Small intestine (tissue), 7 donors: Measurements from ENCODE around the gene GJC1. TPM values are rescaled to one million over a fixed set of nuclear protein-coding genes. Genes with fewer than 3 reads are reported as not detected.
"Not testable (repeated sequence)": the region's sequence is repeated elsewhere in the genome, so short reads cannot be mapped to it uniquely, and the experiment has no call there.

ENCODE experiments used
- DNase-seq, 2 donors: peaks; one replicate each; pipeline versions ENCODE4 v3.0.0 to v3.0.0-alpha.2; 2013
- FAIRE-seq: peaks from 2 replicates; lab custom pipeline; 2012; peaks lifted over from hg19 to GRCh38; lab: Jason Lieb, UNC
- H3K27ac ChIP-seq, 3 donors: one replicate each; pipeline ENCODE4 v1.5.1; 2013; ENCODE audit warnings: low read length in 2 of 3, mild to moderate bottlenecking in 2 of 3, control low read depth in 1 of 3, inconsistent platforms in 1 of 3, low read depth in 1 of 3, moderate library complexity in 1 of 3
- H3K27me3 ChIP-seq, 3 donors: one replicate each; pipeline ENCODE4 v1.6.1; 2013; ENCODE audit warnings: low read length in 3 of 3, inconsistent platforms in 1 of 3; ENCODE audit not compliant: control insufficient read depth in 3 of 3, insufficient read depth in 3 of 3
- H3K36me3 ChIP-seq, 3 donors: one replicate each; pipeline ENCODE4 v1.6.1; 2013; ENCODE audit warnings: low read length in 3 of 3, inconsistent platforms in 1 of 3, low read depth in 1 of 3, mild to moderate bottlenecking in 1 of 3, moderate library complexity in 1 of 3; ENCODE audit not compliant: control insufficient read depth in 3 of 3, insufficient read depth in 2 of 3
- H3K4me1 ChIP-seq, 3 donors: one replicate each; pipeline ENCODE4 v1.6.1; 2013; ENCODE audit warnings: low read length in 2 of 3, inconsistent platforms in 1 of 3, low read depth in 1 of 3, mild to moderate bottlenecking in 1 of 3, moderate library complexity in 1 of 3; ENCODE audit not compliant: control insufficient read depth in 3 of 3, insufficient read depth in 2 of 3
- H3K4me3 ChIP-seq, 3 donors: one replicate each; pipeline ENCODE4 v1.5.1; 2013; ENCODE audit warnings: low read length in 3 of 3, control low read depth in 1 of 3, inconsistent platforms in 1 of 3, low read depth in 1 of 3, mild to moderate bottlenecking in 1 of 3, moderate library complexity in 1 of 3
- H3K9me3 ChIP-seq, 2 donors: one replicate each; pipeline ENCODE4 v1.6.1; 2013; ENCODE audit warnings: low read depth in 1 of 2, low read length in 1 of 2; ENCODE audit not compliant: control insufficient read depth in 2 of 2, insufficient read depth in 1 of 2
- WGBS, 3 donors: extraction: QIAGEN DNeasy Blood & Tissue Kit; methylation state at CpG; one replicate each; pipeline ENCODE4 v1.1.7; 2013; 5-methylcytosine and 5-hydroxymethylcytosine counted together
- polyA plus RNA-seq, 4 donors: library from polyadenylated mRNA; stranded (reverse) in 3 of 4; unstranded in 1 of 4; fragments of 200-250 nt in 3 of 4; fragments of 120-200 nt in 1 of 4; gene quantifications; one replicate each; pipeline versions ENCODE4 v1.2.1 to v1.2.3, GENCODE V29; 2013
- donor health status: healthy with polysubstance abuse.
- donor health status: control.
- donor health status: control.
- donor health status: Bipolar disorder and iron deficiency.
- donor health status: healthy.

The GJC1 gene
- polyA plus RNA-seq, 4 donors, result 3.2 to 4.7 TPM; not detected in 2

DNA sequence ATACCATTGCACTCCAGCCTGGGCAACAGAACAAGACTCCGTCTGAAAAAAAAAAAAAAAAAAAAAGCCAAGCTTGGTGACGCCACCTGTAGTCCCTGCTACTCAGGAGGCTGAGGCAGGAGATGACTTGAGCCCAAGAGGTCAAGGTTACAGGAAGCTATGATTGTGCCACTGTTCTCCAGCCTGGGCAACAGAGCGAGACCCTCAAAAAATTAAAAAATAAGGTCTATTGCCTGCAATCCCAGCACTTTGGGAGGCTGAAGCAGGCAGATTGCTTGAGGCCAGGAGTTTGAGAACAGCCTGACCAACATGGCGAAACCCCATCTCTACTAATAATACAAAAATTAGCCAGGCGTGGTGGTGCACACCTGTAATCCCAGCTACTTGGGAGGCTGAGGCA lies 74.9 kb downstream of the GJC1 start:
- not testable (repeated sequence) for H3K4me1 ChIP-seq, H3K9me3 ChIP-seq, H3K4me3 ChIP-seq, DNase-seq, H3K27ac ChIP-seq, FAIRE-seq
- peaks cover 2 to 30% (median 19%) of the 10 kb centered on the region in 3 donors for H3K27me3 ChIP-seq
- peaks cover 0 to 12% (median 0%) of the 10 kb centered on the region in 3 donors for H3K36me3 ChIP-seq
- 89 to 94% (median 91%) methylated on average over 5 of the region's 5 CpGs for WGBS, 3 donors

DNA sequence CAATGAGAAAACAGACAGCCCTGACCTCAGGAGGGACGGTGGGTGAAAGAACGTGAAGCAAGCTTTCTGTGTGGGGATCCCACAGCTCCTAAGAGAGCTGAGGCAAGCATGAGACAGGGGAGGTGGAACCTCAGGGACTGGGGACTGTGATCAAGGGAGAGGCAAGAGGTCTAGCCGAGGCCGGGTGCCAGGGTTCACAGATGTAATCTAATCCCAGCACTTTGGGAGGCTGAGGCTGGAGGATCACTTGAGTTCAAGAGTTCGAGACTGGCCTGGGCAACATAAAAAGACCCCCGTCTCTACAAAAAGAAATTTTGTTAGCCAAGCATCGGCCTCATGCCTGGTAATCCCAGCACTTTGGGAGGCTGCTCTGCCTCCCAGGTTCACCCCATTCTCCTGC lies 75.8 kb downstream of the GJC1 start:
- WGBS, 3 donors, result 67 to 70% (median 69%) methylated on average over 7 of the region's 7 CpGs
- Histone ChIP-seq H3K36me3 (peaks cover 0 to 16% (median 2%) of the 10 kb centered on the region in 3 donors), H3K27ac (no peak overlapping the region), H3K9me3 (no peaks in the 10 kb centered on the region), H3K4me1 (peaks cover 0 to under 1% (median 0%) of the 10 kb centered on the region in 3 donors), H3K4me3 (no peak overlapping the region), H3K27me3 (peaks cover 2 to 21% (median 16%) of the 10 kb centered on the region in 3 donors)
- no peak for FAIRE-seq
- no peak for DNase-seq

DNA sequence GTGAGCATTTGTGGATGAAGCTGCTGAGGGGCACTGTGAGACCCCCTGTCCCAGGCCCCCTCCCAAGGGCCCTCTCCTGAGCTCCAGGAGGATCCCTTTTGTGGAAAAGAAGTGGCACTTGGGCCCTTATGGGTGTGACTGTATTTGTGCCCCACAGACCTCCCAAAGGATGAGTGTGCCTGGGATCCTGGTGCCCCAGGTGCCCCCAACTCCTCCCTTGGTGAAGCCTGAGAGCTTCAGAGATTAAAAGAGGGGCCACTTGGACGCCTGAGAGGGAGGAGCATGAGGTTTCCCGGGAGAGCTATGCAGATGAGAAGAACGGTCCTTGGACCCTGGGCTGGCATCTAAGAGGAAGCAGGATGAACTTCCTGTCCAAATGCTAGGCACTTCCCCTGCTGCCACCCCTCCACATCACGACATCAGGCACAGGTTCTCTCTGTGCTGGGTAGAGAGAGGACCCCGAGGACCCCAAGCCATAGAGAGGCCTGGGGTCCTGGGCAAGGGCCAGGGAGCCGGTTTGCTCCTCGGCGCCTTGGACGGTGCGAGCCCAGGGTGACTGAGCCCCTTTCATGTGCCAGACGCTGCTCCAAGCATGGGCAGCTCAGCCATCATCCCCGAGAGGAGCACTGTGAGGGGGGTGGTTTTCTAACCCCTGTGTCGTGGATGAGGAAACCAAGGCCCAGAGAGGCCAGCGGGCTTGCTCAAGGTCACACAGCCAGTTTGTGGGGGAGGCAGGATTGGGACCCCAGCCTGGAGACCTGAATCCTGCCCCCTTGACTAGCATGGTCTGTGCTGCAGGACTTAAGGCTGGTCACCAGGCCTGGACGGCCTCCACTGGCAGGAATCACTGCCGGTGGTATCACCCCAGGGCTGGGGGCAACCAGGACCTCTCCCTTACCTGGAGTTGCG lies 76.9 kb downstream of the GJC1 start:
- no peaks in the 10 kb centered on the region for H3K4me1 ChIP-seq
- no peak for DNase-seq
- no peak overlapping the region for H3K4me3 ChIP-seq
- H3K9me3 ChIP-seq, result no peaks in the 10 kb centered on the region
- WGBS, 3 donors, result 72 to 82% (median 77%) methylated on average over 17 of the region's 17 CpGs
- no peak overlapping the region for H3K27ac ChIP-seq
- no peak for FAIRE-seq
- peaks cover 2 to 14% (median 13%) of the 10 kb centered on the region in 3 donors for H3K27me3 ChIP-seq
- peaks cover 0 to 26% (median 2%) of the 10 kb centered on the region in 3 donors for H3K36me3 ChIP-seq

DNA sequence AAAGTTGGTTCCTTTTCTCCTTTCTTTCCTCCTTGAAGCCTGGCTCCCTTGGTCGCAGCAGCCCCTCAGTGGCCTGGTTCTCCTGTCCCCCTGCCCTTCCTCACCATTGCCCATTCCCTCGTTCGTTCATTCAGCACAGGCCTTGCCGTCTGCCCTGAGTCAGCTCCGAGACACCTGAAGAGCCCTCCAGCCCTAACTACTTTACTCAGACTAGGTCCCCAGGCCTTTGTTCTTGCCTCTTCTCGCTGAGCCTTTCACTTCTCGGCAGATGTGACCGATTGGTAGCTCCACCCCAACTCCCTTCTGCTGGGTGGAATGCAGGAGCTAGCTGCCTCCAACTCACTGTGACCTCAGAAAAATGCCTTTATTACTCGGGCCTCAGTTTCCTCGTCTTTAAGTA lies 78.3 kb downstream of the GJC1 start:
- WGBS, 3 donors, result 91 to 95% (median 92%) methylated on average over 10 of the region's 10 CpGs
- no peaks in the 10 kb centered on the region for H3K9me3 ChIP-seq
- no peak overlapping the region for H3K27ac ChIP-seq
- peaks cover 0 to 3% (median under 1%) of the 10 kb centered on the region in 3 donors for H3K27me3 ChIP-seq
- peaks cover 0 to 40% (median 2%) of the 10 kb centered on the region in 3 donors for H3K36me3 ChIP-seq
- no peak for DNase-seq
- H3K4me1 ChIP-seq, result no peaks in the 10 kb centered on the region
- no peak overlapping the region for H3K4me3 ChIP-seq
- no peak for FAIRE-seq

DNA sequence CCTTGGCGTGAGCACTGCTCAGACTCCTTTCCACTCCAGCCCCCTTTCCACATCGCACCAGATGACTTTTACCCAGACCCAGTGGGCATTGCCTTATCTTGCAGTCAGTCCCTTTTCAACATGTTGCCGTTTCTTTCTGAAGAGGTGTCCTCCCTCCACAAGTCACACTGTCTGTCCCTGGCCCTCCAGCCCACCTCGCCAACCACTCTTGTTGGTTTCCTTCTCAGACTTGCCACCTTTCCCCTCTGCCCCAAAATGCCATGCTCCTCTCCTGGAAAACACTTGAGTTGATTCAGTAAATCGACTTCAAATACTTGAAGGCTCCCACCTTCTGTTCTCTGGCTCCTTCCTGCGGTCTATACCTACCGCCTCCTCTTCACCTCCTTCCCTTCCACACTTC lies 78.8 kb downstream of the GJC1 start:
- Histone ChIP-seq H3K36me3 (peaks cover 0 to 41% (median 2%) of the 10 kb centered on the region in 3 donors), H3K4me1 (no peaks in the 10 kb centered on the region), H3K4me3 (no peak overlapping the region), H3K27me3 (peaks cover 0 to 2% (median 0%) of the 10 kb centered on the region in 3 donors), H3K27ac (no peak overlapping the region), H3K9me3 (no peaks in the 10 kb centered on the region)
- FAIRE-seq (no peak), DNase-seq (no peak)
- WGBS, 3 donors, result 91 to 93% (median 93%) methylated on average over 7 of the region's 7 CpGs

DNA sequence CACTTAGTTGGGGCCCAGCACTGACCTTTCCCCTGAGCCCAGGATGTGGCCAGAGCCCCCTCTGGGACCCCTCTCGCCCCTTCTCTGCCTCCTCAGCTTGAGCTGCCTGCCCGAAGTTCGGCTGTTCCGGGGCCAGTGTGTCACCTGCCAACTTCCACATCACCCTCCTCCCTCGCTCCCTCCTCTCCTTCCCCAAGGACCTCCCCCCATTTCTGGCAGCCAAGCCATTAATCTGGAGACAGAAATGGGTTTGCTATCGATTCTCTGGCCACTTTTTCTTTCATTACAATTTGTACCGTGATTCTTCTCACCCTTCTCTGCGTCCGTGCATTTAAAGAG lies 80.1 kb downstream of the GJC1 start:
- FAIRE-seq, result no peak
- peaks cover 0 to 41% (median 2%) of the 10 kb centered on the region in 3 donors for H3K36me3 ChIP-seq

DNA sequence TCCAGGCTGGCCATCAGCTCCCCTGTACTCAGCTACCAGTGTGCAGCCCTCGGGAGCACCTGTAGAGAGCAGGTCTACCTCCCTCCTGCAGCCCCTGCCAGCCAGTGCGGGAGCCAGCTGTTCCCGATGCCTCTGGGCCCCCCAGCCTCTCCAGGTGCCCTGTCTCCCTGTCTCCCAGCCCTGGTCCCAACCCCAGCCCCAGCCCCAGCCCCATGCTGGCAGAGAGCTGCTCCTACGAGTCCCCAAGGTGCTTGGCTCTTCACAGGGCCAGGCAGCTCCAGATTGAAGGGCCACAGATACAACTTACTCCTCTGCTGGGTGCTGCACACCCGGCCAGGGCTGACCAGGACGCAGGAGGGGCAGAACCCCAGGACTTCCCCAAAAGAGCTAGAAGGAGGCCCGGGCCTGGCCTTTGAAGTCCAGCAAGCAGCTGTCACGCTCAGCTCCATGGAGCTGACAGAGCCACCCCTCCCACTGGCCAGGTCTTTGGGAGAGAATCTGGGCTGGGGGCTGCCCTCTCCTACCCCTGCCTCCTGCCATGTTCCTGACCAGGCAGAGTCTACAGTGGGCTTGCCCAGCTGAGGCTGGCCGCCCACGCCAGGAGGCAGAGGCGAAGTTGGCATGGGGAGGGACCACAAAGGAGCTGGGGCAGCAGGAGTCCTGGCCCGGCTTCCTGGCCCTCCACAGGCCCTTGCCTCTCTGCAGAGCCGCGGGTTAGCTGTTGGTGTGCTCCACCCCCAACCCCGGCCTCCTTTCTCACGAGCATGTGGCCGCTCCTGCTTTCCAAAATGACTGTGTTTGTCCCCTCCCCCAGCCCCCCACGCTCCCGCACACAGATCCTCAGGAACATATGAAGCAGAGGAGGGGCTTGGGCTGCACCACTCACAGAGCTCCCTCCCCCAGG lies 80.8 kb downstream of the GJC1 start:
- no peaks in the 10 kb centered on the region for H3K9me3 ChIP-seq

More for the DNA sequence above, 80.1 kb downstream of the GJC1 start:
- Histone ChIP-seq H3K4me3 (no peak overlapping the region), H3K27ac (no peak overlapping the region), H3K4me1 (no peaks in the 10 kb centered on the region), H3K9me3 (no peaks in the 10 kb centered on the region), H3K27me3 (no peaks in the 10 kb centered on the region)
- DNase-seq, result no peak
- WGBS, 3 donors, result 68 to 81% (median 76%) methylated on average over 9 of the region's 9 CpGs

More for the DNA sequence above, 80.8 kb downstream of the GJC1 start:
- Histone ChIP-seq H3K36me3 (peaks cover 0 to 41% (median 2%) of the 10 kb centered on the region in 3 donors), H3K4me3 (no peak overlapping the region), H3K27ac (no peak overlapping the region), H3K4me1 (no peaks in the 10 kb centered on the region), H3K27me3 (no peaks in the 10 kb centered on the region)
- DNase-seq (no peak), FAIRE-seq (no peak)
- 77 to 89% (median 87%) methylated on average over 17 to 19 of the region's 19 CpGs for WGBS, 3 donors
